Activated CD8-positive, alpha-beta memory T cell treated with anti-CD3 and anti-CD28 coated beads, Interleukin-2, amount 50 U/mL, for 4 hours (primary cell): ENCODE data around the gene THTPA.

Source experiments
- DNase-seq: peaks from one replicate; pipeline ENCODE4 v3.0.0-alpha.2; 2020

THTPA gene

GRCh38 chr14:23555882-23556699 is at the start of gene THTPA:
Gene THTPA (plus strand): TSS chr14:23556271. CDS start chr14:23556758, 487 bp downstream.
- DNase-seq: peak; percentile 93

- DNase-seq: no peak
Observed at GRCh38 chr14:23512156-23512555, 43.9 kb upstream of the THTPA start.

- DNase-seq: no peak
Observed at GRCh38 chr14:23513005-23513817, 42.9 kb upstream of the THTPA start.

- DNase-seq: no peak
Observed at GRCh38 chr14:23513818-23514643, 42.0 kb upstream of the THTPA start.

- no peak for DNase-seq
Observed at GRCh38 chr14:23514644-23514957, 41.5 kb upstream of the THTPA start.

- no peak for DNase-seq
Observed at GRCh38 chr14:23517650-23518326, 38.3 kb upstream of the THTPA start.

- DNase-seq: no peak
Observed at GRCh38 chr14:23518709-23519108, 37.4 kb upstream of the THTPA start.

GRCh38 chr14:23520899-23521533 is 35.1 kb upstream of the THTPA start:
- DNase-seq: no peak

GRCh38 chr14:23521785-23522640 is 34.1 kb upstream of the THTPA start:
- no peak for DNase-seq

GRCh38 chr14:23522643-23523198 is 33.4 kb upstream of the THTPA start:
- no peak for DNase-seq

- no peak for DNase-seq
Observed at GRCh38 chr14:23523229-23524016, 32.6 kb upstream of the THTPA start.

- no peak for DNase-seq
Observed at GRCh38 chr14:23524954-23525353, 31.1 kb upstream of the THTPA start.

GRCh38 chr14:23525611-23526010 is 30.5 kb upstream of the THTPA start:
- no peak for DNase-seq

GRCh38 chr14:23528555-23528954 is 27.5 kb upstream of the THTPA start:
- no peak for DNase-seq

GRCh38 chr14:23529016-23529415 is 27.1 kb upstream of the THTPA start:
- DNase-seq: no peak

GRCh38 chr14:23530375-23531055 is 25.6 kb upstream of the THTPA start:
- DNase-seq: no peak

- DNase-seq: no peak
Observed at GRCh38 chr14:23531391-23531790, 24.7 kb upstream of the THTPA start.

GRCh38 chr14:23532658-23533057 is 23.4 kb upstream of the THTPA start:
- DNase-seq: no peak

- DNase-seq: no peak
Observed at GRCh38 chr14:23533652-23534435, 22.2 kb upstream of the THTPA start.
